Measurements from ENCODE around the gene HEBP1. TPM values are rescaled to one million over a fixed set of nuclear protein-coding genes. Genes with fewer than 3 reads are reported as not detected.

The HEBP1 gene
- total RNA-seq, 4 donors from 2014 or later, result 65.4 to 80.1 (median 71.7) TPM

GRCh38 chr12:13022851-13023271 is 22.8 kb upstream of the HEBP1 start:
- no peak for TF ChIP-seq CTCF (IDR thresholded peaks at IDR 0.05; ENCODE audit: low read depth)

GRCh38 chr12:13011098-13011497 is 11.0 kb upstream of the HEBP1 start:
- no peak for TF ChIP-seq CTCF (IDR thresholded peaks at IDR 0.05; ENCODE audit: low read depth)

DNA sequence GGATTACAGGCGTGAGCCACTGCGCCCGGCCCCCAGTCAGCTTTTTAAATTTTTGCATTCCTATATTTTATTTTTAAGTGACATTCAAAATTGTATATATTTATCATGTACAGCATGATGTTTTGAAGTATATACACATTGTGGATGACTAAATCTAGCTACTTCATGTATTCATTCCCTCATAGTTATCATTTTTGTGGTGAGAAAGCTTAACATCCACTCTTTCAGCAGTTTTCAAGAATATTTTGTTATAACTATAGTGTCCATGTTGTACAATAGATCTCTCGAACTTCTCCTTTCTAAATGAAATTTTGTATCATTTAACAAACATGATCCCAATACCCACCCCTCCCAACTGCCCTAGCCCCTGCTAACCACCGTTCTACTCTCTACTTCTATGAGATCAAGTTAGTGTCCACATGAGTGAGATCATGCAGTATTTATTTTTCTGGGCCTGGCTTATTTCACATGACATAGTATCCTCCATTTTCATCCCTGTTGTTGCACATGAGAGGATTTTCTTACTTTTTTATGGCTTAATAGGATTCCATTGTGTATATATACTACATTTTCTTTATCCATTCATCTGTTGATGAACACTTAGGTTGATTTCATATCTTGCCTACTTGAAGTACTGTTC is 8.8 kb upstream of the HEBP1 start:
- no peak for TF ChIP-seq CTCF (IDR thresholded peaks at IDR 0.05; ENCODE audit: low read depth)

DNA sequence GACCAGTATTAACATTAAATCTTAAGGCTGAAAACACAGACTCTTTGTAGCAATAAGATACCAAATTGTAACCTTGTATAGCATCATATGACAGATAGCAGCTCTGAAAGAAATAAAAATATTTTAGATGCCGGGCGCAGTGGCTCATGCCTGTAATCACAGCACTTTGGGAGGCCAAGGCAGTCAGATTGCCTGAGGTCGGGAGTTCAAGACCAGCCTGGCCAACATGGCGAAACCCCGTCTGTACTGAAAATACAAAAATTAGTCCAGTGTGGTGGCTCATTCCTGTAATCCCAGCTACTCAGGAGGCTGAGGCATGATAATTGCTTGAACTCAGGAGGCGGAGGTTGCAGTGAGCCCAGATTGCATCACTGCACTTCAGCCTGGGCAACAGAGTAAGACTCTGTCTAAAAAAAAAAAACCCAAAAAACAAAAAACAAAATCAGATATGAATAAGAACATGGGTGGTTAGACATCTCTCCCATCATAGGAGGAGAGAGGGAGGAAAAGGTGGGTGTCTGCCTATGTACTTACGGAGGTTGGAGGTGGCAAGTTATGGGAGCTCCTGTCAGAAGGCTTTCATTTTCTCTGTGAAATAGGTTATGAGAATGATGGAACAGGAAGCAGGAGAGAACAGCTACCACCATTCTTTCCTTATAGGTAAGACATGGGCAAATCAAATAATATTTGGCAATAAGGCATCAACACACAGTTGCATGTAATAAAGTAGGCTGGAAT is 7.6 kb upstream of the HEBP1 start:
- TF ChIP-seq CTCF (IDR thresholded peaks at IDR 0.05; ENCODE audit: low read depth), result no peak

DNA sequence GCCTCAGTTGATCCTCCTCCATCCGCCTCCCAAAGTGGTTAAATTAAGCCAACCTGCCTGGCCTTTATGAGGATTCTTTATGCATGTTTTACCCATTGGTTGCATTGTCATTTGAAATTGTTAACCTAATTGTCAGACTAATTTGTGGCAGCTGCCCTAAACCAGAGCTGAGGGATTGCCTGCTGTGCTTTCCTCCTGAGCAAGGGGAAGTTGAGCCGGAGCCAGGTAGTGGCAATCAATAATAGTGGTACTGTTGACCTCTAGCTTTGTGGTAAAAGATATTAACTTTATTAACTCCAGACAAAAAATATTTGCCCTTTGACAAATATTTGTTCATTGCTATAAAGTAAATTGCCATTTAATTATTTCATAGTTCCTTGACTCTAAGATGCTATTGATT is 5.6 kb upstream of the HEBP1 start:
- TF ChIP-seq CTCF (IDR thresholded peaks at IDR 0.05; ENCODE audit: low read depth), result no peak

GRCh38 chr12:13004986-13005385 is 4.9 kb upstream of the HEBP1 start:
- no peak for TF ChIP-seq CTCF (IDR thresholded peaks at IDR 0.05; ENCODE audit: low read depth)

- no peak for TF ChIP-seq CTCF (IDR thresholded peaks at IDR 0.05; ENCODE audit: low read depth)
These were observed 4.3 kb upstream of the HEBP1 start for GRCh38 chr12:13004361-13004760.

Data from subcutaneous adipose tissue (tissue), 4 donors.